DOHH2 (cell line): ENCODE measurements around the gene GLI3.

ENCODE experiments used
- EZH2phosphoT487 ChIP-seq: fragments of 200-600 bp; sonication (generic); IDR thresholded peaks from 2 replicates; pipeline ENCODE4 v1.6.1; 2017; ENCODE audit warnings: borderline replicate concordance, mild to moderate bottlenecking, antibody characterized with exemption, low read length, moderate library complexity, mixed read lengths
- TF ChIP-seq, protein P1 (sequence below): fragments of 200-600 bp; sonication (generic); IDR thresholded peaks from one replicate; pipeline ENCODE4 v1.5.1; 2014; ENCODE audit warnings: antibody characterized with exemption, mild to moderate bottlenecking, low read depth, low read length; ENCODE audit not compliant: poor library complexity, severe bottlenecking

DNA sequence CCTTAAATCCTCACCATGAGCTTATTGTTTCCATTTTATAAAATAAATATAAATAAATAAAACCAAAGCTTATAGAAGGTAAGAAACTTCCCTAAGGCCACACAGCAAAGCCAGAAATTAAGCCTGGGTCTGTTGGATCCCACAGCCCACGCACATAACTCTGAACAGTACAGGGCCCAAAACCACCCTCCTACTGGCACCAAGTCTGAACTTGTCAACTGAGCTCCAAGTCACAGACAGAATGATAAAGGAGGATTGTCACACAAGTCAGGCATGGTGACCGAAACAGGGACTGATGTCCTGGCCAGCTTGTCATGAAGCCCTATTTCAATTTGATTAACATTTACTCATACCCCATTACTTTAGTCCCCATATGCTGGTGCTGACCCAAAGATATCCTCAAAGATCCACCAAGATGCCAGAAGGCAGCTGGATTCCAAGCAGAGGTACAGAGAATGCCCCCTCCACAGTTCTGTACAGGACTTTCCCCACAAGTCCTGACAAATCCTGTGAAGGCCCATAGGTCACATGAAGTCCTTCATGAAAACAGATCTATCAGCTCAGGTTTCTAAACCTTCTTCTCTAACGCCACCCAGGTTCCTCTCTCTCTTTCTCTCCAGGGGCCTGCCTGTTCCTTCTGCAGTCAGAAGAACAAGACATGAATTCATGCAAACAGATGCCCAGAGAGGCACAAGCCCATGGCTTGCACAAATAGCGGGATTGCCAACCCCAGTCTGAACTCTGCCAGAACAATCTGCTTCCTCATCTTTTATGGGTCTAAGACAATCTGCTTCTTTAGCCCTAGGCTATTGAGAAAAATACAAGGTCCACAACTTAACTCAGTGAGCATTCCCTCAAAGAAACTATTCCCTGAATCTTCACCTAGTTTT, 60.9 kb downstream of the GLI3 start:
- TF ChIP-seq, protein P1, sequence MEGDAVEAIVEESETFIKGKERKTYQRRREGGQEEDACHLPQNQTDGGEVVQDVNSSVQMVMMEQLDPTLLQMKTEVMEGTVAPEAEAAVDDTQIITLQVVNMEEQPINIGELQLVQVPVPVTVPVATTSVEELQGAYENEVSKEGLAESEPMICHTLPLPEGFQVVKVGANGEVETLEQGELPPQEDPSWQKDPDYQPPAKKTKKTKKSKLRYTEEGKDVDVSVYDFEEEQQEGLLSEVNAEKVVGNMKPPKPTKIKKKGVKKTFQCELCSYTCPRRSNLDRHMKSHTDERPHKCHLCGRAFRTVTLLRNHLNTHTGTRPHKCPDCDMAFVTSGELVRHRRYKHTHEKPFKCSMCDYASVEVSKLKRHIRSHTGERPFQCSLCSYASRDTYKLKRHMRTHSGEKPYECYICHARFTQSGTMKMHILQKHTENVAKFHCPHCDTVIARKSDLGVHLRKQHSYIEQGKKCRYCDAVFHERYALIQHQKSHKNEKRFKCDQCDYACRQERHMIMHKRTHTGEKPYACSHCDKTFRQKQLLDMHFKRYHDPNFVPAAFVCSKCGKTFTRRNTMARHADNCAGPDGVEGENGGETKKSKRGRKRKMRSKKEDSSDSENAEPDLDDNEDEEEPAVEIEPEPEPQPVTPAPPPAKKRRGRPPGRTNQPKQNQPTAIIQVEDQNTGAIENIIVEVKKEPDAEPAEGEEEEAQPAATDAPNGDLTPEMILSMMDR: no peak
- no peak for TF ChIP-seq EZH2phosphoT487
